Activated gamma-delta T cell (primary cell): Measurements from ENCODE around the gene ERCC6L.

Experiments
- DNase-seq: peaks from one replicate; lab custom pipeline; 2025; lab: John Stamatoyannopoulos, UW

Gene ERCC6L

DNA sequence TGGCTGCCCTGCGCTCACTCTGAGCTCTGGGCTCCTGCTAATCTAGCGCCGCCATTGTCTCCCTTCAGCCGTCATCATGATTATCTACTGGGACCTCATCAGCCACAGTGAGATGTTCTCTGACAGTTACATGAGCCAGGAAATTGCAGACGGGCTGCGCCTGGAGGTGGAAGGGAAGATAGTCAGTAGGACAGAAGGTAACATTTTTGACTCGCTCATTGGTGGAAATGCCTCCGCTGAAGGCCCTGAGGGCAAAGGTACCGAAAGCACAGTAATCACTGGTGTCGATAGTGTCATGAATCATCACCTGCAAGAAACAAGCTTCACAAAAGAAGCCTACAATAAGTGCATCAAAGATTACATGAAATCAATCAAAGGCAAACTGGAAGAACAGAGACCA, 79.1 kb downstream of the ERCC6L start:
- no peak for DNase-seq

DNA sequence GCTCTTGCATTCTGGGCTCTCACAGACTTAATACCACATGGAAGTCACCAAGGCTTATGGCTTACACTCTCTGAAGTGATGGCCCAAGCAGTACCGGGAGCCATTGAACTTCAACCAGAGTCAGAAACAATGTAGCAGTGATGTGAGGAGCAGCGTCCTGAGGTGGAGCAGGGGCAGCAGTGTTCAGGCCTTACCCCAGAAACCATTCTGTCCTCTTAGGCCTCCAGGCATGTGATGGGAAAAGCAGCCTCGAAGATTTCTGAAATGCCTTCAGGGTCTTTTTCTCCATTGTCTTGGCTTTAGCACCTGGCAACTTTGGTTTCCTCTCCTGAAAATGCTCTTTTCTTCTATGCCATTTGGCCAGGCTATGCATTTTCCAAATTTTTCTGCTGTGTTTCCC, 80.1 kb downstream of the ERCC6L start:
- no peak for DNase-seq
